HS-27A (cell line): Measurements from ENCODE around the gene CCDC188.

ENCODE experiments used
- DNase-seq: peaks from one replicate; pipeline ENCODE4 v3.0.0-alpha.2; 2012; ENCODE audit warnings: low read depth, missing footprints

CCDC188 gene

GRCh38 chr22:20105456-20106204 lies 45.2 kb downstream of the CCDC188 start:
- no peak for DNase-seq

GRCh38 chr22:20102203-20102780 lies 48.6 kb downstream of the CCDC188 start:
- no peak for DNase-seq

GRCh38 chr22:20101638-20102037 lies 49.2 kb downstream of the CCDC188 start:
- no peak for DNase-seq

GRCh38 chr22:20099099-20099711 lies 51.6 kb downstream of the CCDC188 start:
- DNase-seq, result no peak
